Retinal pigment epithelial cell (primary cell): ENCODE data around the gene CCR9.

Experiments used
- DNase-seq: peaks from one replicate; pipeline ENCODE4 v3.0.0-alpha.2; 2010; ENCODE audit warnings: low read depth
- H3K4me3 ChIP-seq: 2 replicates; pipeline ENCODE4 v1.5.1; 2011; ENCODE audit warnings: mild to moderate bottlenecking, low read length, control low read depth, moderate library complexity
- TF ChIP-seq, protein P1 (sequence below): conservative IDR thresholded peaks from 2 replicates; pipeline ENCODE4 v1.5.1; 2011; ENCODE audit warnings: low read depth, low read length, control low read depth, inconsistent platforms

The CCR9 gene

DNA sequence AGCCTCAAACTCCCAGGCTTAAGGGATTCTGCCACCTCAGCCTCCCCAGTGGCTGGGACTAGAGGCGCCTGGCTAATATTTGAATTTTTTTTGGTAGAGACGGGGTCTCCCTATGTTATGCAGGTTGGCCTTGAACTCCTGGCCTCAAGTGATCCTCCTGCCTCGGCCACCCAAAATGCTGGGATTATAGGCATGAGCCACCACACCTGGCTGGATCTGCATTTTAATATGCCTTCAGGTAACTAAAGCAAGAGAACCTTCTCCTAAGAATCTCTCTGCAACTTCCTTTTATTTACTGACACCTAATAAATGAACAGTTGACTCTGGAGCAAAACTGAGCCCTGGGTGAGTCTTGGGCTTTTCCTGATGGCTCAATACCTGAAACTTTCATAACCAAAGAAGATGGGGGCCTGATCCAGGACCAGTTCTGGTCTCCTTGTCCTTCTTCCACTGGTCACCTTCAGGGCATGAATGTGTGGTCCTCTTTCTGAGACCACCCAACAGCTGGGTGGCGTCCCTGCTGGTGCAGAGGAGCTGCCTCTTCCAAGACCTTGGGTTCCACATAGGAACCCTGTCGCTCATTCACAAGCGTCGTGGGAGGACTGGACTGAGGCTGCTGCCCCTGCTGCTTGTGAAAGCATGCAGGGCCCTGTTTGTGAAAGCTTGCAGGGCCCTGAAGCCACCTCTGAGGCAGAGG lies 28.2 kb downstream of the CCR9 start:
- DNase-seq: no peak
- no peak overlapping the region for H3K4me3 ChIP-seq
- TF ChIP-seq, protein P1, sequence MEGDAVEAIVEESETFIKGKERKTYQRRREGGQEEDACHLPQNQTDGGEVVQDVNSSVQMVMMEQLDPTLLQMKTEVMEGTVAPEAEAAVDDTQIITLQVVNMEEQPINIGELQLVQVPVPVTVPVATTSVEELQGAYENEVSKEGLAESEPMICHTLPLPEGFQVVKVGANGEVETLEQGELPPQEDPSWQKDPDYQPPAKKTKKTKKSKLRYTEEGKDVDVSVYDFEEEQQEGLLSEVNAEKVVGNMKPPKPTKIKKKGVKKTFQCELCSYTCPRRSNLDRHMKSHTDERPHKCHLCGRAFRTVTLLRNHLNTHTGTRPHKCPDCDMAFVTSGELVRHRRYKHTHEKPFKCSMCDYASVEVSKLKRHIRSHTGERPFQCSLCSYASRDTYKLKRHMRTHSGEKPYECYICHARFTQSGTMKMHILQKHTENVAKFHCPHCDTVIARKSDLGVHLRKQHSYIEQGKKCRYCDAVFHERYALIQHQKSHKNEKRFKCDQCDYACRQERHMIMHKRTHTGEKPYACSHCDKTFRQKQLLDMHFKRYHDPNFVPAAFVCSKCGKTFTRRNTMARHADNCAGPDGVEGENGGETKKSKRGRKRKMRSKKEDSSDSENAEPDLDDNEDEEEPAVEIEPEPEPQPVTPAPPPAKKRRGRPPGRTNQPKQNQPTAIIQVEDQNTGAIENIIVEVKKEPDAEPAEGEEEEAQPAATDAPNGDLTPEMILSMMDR: no peak

DNA sequence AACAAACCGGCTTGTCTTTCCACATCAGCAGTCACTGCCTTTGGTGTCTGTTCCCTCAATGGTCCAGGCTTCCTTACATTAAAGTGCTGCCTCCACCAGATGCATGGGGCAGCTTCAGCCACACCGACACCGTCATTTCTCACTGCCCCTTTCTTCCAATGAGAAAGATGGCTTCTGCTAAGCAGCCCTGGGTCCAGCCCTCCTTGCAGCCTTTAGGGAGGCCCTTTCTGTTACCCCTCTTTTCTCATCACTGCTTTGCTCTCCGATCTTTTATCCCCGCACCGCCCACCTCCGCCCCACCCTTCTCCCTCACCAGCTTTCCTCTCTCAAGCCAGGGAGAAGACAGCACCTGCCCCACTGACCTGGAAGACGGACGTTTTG lies 28.7 kb downstream of the CCR9 start:
- TF ChIP-seq, protein P1: no peak

DNA sequence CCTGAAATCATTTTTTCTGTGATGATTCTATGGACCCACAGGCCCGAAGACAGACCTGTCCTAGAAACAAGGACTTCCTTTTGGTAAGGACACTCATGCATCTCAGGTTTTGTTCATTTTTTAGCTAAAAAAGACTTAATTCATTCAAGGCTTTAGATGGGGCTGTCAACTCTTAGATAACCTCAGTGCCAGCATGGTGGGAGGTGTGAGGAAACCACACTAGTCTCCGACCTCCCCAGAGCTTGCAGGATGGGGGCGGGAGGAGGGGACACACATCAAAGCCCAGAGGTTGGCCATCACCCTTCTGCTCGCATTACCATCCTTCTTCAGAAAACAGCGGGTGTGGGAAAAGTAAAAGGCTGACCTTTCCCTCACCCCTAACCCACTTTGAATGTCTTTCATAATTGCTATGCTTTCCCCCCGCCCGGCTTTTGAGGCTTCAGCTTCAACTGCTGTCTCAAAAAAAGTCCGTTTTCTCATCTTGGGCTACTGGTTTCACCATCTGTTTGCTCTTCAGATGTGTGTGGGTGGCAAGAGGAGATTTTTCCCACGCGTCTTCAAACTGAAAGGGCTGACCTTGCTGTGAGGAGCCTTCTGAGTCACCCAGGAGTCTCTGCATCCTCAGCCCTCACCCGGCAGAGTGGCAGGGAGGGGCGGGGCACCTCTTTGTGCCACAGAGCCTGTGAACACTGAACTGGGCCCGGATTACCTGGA lies 29.3 kb downstream of the CCR9 start:
- peak; percentile 67 for DNase-seq
- H3K4me3 ChIP-seq: no peak overlapping the region
- TF ChIP-seq, protein P1: no peak

More for the DNA sequence above, 28.7 kb downstream of the CCR9 start:
- no peak for DNase-seq
- no peak overlapping the region for H3K4me3 ChIP-seq

DNA sequence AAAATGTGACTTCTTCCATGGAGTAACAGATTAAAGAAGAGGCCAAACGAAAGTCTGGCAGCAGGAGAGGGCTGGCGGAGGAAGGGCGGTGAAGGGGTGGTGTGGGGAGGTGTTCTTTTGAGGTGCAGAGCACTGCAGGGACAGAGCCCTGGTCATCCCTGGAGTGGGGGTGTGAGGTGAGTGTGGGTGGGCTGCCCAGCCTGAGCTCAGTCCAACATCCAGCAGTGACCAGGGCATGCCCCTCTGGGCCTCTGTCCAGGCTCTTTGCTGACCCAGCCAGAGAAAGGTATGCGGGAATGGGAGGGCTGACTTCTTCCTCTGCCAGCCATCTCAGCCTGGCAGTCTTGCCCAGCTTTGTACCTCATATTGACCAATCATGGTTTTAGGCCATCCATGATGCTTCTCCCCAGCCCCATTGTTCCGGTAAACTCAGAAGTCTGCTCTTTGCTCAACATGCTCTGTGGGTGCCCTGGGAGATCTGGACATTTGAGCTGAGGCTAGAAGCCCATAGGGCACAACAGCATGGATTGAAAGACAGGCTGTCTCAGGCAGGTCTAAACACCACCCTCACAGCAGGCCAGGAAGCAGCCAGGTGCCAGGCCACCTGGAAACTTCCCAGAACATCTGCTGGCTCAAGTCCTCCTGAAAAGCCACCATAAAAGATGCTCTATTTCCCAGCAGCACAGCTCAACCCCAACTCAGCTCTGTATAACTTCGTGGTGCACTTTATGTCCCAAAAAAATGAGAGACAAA lies 31.0 kb downstream of the CCR9 start:
- H3K4me3 ChIP-seq: no peak overlapping the region
- TF ChIP-seq, protein P1: no peak
- no peak for DNase-seq

DNA sequence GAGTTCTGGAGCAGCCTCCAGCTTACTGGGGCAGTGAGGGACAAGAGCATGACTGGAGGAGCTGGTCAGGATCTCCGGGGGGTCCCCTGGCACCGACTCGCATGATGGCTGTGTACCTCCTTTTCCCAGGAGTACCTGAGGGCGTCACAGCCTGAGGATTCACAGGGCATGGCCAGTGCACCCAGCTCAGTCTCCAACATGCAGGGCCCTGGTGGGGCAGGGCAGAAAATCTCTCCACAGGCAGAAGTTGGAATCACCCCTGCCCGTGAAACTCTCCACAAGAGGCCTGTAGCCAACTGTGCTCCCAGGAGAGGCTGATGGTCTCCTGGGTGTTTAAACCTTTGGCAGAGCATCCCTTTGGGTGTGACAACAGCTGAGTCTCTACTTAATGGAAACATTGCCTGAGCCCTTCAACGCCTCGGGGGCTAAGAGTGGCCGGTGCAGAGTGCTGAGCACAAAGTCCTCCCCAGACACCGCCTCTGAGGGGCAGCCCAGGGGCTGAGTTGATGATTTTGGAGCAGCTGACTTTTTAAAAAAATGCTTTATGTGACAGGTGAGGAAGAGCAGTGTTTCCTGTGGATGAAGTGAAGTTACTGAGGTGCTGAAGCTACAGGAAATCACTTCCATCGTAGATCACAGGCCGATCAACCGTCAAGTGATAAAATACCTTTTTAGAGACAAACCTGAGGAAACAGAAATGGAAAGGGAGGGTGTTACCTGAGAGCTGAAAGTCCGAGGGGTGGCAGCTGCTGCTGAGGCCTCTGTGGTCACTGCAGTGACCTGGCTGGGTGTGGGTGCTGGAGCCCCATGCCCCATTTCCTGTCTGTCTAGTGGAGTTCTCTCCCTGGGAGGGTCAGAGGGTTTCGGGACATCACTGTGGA lies 35.1 kb downstream of the CCR9 start:
- no peak for DNase-seq
- no peak overlapping the region for H3K4me3 ChIP-seq
- TF ChIP-seq, protein P1: no peak

DNA sequence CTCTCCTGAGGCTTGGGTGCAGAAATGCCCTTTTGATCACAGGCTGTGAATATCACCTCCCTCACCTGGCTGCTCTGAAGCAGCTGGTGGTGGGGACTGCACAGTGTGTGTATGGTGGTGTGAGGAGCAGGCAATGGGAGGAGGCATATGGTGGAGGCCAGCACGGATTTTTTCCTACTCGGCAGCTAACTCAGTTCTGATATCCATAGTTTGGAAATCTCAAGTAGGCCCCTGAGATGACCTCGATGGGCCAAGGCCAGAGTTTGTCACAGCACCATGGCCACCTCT lies 35.6 kb downstream of the CCR9 start:
- TF ChIP-seq, protein P1: no peak
- H3K4me3 ChIP-seq: no peak overlapping the region

More for the DNA sequence above, 35.6 kb downstream of the CCR9 start:
- no peak for DNase-seq
